ENCODE measurements around the gene LARP7.
"Not testable (repeated sequence)": the region's sequence is repeated elsewhere in the genome, so short reads cannot be mapped to it uniquely, and the experiment has no call there.

LARP7 gene

DNA sequence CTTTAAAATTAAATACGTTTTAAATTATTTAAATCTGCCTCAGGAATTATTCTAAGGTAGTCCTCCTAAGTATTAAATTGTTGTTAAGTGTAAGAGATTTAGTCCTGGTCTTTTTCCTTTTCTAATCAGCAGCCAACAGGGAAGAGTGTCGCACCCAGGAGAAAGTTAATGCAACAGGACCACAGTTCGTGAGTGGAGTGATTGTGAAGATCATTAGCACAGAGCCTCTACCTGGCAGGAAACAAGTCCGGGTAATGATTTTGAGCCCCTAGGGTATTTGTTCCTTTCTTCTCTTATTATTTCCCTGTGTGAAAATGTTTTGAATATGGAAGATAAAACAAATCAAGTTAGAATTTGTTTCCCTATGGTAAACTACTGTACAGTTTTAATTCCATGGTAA is 13.4 kb downstream of the LARP7 start:
- DNase-seq (ENCODE audit: low read depth in 2 of 2), result no peak

GRCh38 chr4:112651641-112652040 is 14.7 kb downstream of the LARP7 start:
- DNase-seq (ENCODE audit: low read depth in 2 of 2), result no peak

DNA sequence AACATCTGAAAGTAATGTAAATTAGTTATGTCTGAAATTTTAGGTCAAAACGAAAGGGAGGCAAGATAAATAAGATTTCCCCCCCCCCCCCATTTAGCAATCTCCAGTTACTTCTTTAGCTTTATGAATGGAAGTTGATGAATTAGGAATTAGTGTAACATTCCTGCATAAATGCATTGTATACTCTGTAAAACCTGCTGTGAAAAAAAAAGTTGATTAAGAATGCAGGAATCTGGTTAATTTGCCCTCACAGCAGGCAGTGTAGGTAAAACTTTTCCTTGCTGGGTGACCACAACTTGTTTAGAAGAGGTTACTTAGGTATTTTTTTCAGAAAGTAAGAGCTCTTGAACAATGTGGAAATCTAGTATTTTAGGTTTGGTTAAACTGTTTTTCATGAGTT is 15.3 kb downstream of the LARP7 start:
- DNase-seq (ENCODE audit: low read depth in 2 of 2), result no peak

DNA sequence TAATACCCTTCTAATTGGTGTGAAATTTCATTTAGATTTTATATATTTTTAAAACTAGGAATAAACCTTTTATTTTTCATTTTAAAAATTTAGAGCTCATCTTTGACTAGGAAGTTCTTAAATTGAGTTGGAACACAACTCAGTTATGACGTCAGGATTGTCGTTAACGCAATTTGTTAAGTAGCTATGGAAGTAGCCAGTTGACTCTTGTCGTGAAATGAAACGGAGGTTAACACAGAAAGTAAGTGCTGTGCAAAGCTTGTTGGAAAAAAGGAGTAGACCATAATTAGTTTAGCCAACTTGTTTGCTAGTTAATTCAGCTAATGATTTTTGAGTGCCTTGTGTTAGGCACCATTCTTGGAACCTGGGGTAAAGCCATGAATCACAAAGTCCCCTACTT is 18.3 kb downstream of the LARP7 start:
- DNase-seq (ENCODE audit: low read depth in 2 of 2), result no peak

GRCh38 chr4:112656115-112656514 is 19.2 kb downstream of the LARP7 start:
- DNase-seq (ENCODE audit: low read depth in 2 of 2), result not testable (repeated sequence)

DNA sequence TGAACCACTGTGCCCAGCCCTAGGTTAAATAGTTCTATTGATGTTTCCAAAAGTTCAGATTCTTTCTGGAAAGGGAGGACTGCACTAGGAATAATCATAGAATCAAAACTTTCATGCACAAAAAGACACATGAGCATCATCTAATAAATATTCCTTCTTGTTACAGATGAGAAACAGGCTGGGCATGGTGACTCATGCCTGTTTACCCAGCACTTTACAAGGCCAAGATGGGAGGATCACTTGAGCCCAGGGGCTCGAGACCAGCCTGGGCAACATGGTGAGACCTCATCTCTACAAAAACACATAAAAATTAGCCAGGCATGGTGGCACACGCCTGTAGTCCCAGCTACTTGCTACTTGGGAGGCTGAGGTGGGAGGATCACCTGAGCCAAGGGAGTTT is 27.7 kb downstream of the LARP7 start:
- no peak for DNase-seq (ENCODE audit: low read depth in 2 of 2)

DNA sequence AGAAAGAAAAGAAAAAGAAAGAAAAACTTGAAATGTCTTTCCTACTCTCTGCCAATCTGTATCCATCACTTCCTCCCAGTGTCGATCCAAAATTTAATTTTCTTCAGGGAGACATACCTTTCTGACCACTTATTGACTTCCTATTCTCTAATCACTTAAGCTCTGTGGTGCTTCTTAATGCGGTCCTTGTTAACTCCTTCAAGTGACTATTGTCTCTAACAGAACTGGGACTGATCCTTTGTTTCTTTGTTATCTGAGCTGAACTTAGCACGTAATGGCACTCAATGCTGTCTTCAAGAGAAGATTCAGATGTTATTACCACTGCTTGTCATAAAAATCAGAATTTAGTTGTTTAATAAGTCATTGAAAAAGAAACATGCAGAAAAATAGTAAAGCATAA is 31.2 kb downstream of the LARP7 start:
- DNase-seq (ENCODE audit: low read depth in 2 of 2), result no peak

- no peak for DNase-seq (ENCODE audit: low read depth in 2 of 2)
These were observed 36.1 kb downstream of the LARP7 start for GRCh38 chr4:112673076-112673475.

DNA sequence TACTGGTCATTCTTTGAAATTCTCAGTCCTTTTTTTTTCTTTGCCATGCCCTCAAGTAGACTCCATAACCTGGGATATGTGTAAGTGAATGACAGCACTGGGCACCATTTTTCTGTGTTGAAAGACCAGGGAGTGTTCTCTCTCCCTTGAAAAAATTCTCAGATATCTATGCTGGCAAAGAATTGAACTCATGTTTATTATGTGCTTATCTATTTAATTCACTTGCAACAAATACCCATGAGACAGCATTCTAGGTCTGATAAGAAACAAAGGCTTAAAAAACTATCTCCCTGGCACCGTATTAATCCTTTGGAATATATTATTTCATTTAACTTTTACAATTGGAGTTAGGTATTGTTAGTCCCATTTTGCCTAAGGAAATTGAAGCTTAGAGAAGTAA is 36.7 kb downstream of the LARP7 start:
- DNase-seq (ENCODE audit: low read depth in 2 of 2), result no peak

- DNase-seq (ENCODE audit: low read depth in 2 of 2), result no peak
These were observed 37.4 kb downstream of the LARP7 start for GRCh38 chr4:112674376-112674775.

GRCh38 chr4:112677519-112678091 is 40.7 kb downstream of the LARP7 start:
- no peak for DNase-seq (ENCODE audit: low read depth in 2 of 2)

GRCh38 chr4:112680996-112681395 is 44.1 kb downstream of the LARP7 start:
- no peak for DNase-seq (ENCODE audit: low read depth in 2 of 2)

- no peak for DNase-seq (ENCODE audit: low read depth in 2 of 2)
These were observed 56.6 kb downstream of the LARP7 start for GRCh38 chr4:112693507-112693906.

- no peak for DNase-seq (ENCODE audit: low read depth in 2 of 2)
These were observed 63.7 kb downstream of the LARP7 start for GRCh38 chr4:112700679-112701078.

- DNase-seq (ENCODE audit: low read depth in 2 of 2), result no peak
These were observed 65.9 kb downstream of the LARP7 start for GRCh38 chr4:112702892-112703291.

GRCh38 chr4:112704322-112704721 is 67.4 kb downstream of the LARP7 start:
- DNase-seq (ENCODE audit: low read depth in 2 of 2), result no peak

- no peak for DNase-seq (ENCODE audit: low read depth in 2 of 2)
These were observed 68.3 kb downstream of the LARP7 start for GRCh38 chr4:112704991-112705845.

- DNase-seq (ENCODE audit: low read depth in 2 of 2), result not testable (repeated sequence)
These were observed 69.2 kb downstream of the LARP7 start for GRCh38 chr4:112705891-112706839.

GRCh38 chr4:112706840-112707207 is 69.9 kb downstream of the LARP7 start:
- no peak for DNase-seq (ENCODE audit: low read depth in 2 of 2)

Measured in stimulated activated CD8-positive, alpha-beta memory T cell treated with anti-CD3 and anti-CD28 coated beads, Interleukin-7, amount 100 ng/mL, for 1 hour (primary cell).